Measurements from ENCODE around the gene TESK2. TPM values are rescaled to one million over a fixed set of nuclear protein-coding genes. Genes with fewer than 3 reads are reported as not detected.
A peak's percentile ranks its signal among the peaks of the same experiment; 100 is the strongest.
"Not testable (repeated sequence)": the region's sequence is repeated elsewhere in the genome, so short reads cannot be mapped to it uniquely, and the experiment has no call there.

Gene TESK2
- polyA plus RNA-seq, 1 donor from 2014 or later: 19.2 TPM

GRCh38 chr1:45493116-45493697 is 2.2 kb upstream of the TESK2 start:
- peak overlapping the region in 2 of 3 donors; percentile 19 to 81 for H3K27ac Mint-ChIP-seq
- H3K9me3 Mint-ChIP-seq: no peaks in the 10 kb centered on the region
- H3K36me3 Mint-ChIP-seq: no peaks in the 10 kb centered on the region
- H3K4me3 Mint-ChIP-seq: peak overlapping the region in 3 of 4 donors; percentile 29 to 82 (median 45)
- H3K27me3 Mint-ChIP-seq: peaks cover 2% of the 10 kb centered on the region
- peaks cover 11 to 14% (median 12%) of the 10 kb centered on the region in 3 donors for H3K4me1 Mint-ChIP-seq

GRCh38 chr1:45492691-45493090 is 1.7 kb upstream of the TESK2 start:
- peaks cover 13 to 15% (median 15%) of the 10 kb centered on the region in 3 donors for H3K4me1 Mint-ChIP-seq
- peak overlapping the region in 2 of 4 donors; percentile 45 to 82 for H3K4me3 Mint-ChIP-seq
- H3K27me3 Mint-ChIP-seq: peaks cover 2% of the 10 kb centered on the region
- H3K9me3 Mint-ChIP-seq: no peaks in the 10 kb centered on the region
- no peaks in the 10 kb centered on the region for H3K36me3 Mint-ChIP-seq
- peak overlapping the region in 1 of 3 donors; percentile 81 for H3K27ac Mint-ChIP-seq

GRCh38 chr1:45491487-45492260 is 711 bp upstream of the TESK2 start:
- Mint-ChIP-seq H3K4me3 (no peak overlapping the region), H3K36me3 (no peaks in the 10 kb centered on the region), H3K9me3 (no peaks in the 10 kb centered on the region), H3K27me3 (peaks cover 2% of the 10 kb centered on the region), H3K27ac (no peak overlapping the region), H3K4me1 (peaks cover 17 to 23% (median 21%) of the 10 kb centered on the region in 3 donors)

- H3K27ac Mint-ChIP-seq: no peak overlapping the region
- H3K4me3 Mint-ChIP-seq: no peak overlapping the region
- no peaks in the 10 kb centered on the region for H3K36me3 Mint-ChIP-seq
- H3K4me1 Mint-ChIP-seq: peaks cover 17 to 28% (median 22%) of the 10 kb centered on the region in 3 donors
- no peaks in the 10 kb centered on the region for H3K9me3 Mint-ChIP-seq
- peaks cover 2% of the 10 kb centered on the region for H3K27me3 Mint-ChIP-seq
Observed at GRCh38 chr1:45490121-45490625, 790 bp downstream of the TESK2 start.

GRCh38 chr1:45489379-45489778 is 1.6 kb downstream of the TESK2 start:
- H3K9me3 Mint-ChIP-seq, H3K36me3 Mint-ChIP-seq, H3K27me3 Mint-ChIP-seq: not testable (repeated sequence)
- H3K4me3 Mint-ChIP-seq: peak overlapping the region in 1 of 4 donors; percentile 40
- peaks cover 17 to 28% (median 22%) of the 10 kb centered on the region in 3 donors for H3K4me1 Mint-ChIP-seq
- peak overlapping the region in 1 of 3 donors; percentile 47 for H3K27ac Mint-ChIP-seq

- H3K9me3 Mint-ChIP-seq: no peaks in the 10 kb centered on the region
- H3K27ac Mint-ChIP-seq: no peak overlapping the region
- peak overlapping the region in 2 of 4 donors; percentile 12 to 43 for H3K4me3 Mint-ChIP-seq
- peaks cover 17 to 28% (median 22%) of the 10 kb centered on the region in 3 donors for H3K4me1 Mint-ChIP-seq
- no peaks in the 10 kb centered on the region for H3K36me3 Mint-ChIP-seq
- H3K27me3 Mint-ChIP-seq: peaks cover 2% of the 10 kb centered on the region
Observed at GRCh38 chr1:45488666-45489377, 2.1 kb downstream of the TESK2 start.

GRCh38 chr1:45485949-45486348 is 5.0 kb downstream of the TESK2 start:
- H3K36me3 Mint-ChIP-seq: peaks cover 3% of the 10 kb centered on the region
- no peak overlapping the region for H3K27ac Mint-ChIP-seq
- peaks cover 13 to 22% (median 22%) of the 10 kb centered on the region in 3 donors for H3K4me1 Mint-ChIP-seq
- no peaks in the 10 kb centered on the region for H3K9me3 Mint-ChIP-seq
- H3K4me3 Mint-ChIP-seq: peak overlapping the region in 1 of 4 donors; percentile 48
- H3K27me3 Mint-ChIP-seq: peaks cover 2% of the 10 kb centered on the region

GRCh38 chr1:45479039-45479748 is 11.8 kb downstream of the TESK2 start:
- Mint-ChIP-seq H3K27ac (no peak overlapping the region), H3K36me3 (peaks cover 6% of the 10 kb centered on the region), H3K4me3 (no peak overlapping the region), H3K4me1 (peaks cover 10 to 27% (median 20%) of the 10 kb centered on the region in 3 donors), H3K27me3 (no peaks in the 10 kb centered on the region), H3K9me3 (no peaks in the 10 kb centered on the region)

- H3K27ac Mint-ChIP-seq: peak overlapping the region in 1 of 3 donors; percentile 17
Observed at GRCh38 chr1:45478121-45478814, 12.7 kb downstream of the TESK2 start.

GRCh38 chr1:45477646-45478045 is 13.3 kb downstream of the TESK2 start:
- H3K4me1 Mint-ChIP-seq: peaks cover 18 to 36% (median 30%) of the 10 kb centered on the region in 3 donors
- H3K27me3 Mint-ChIP-seq: no peaks in the 10 kb centered on the region
- no peak overlapping the region for H3K4me3 Mint-ChIP-seq
- no peak overlapping the region for H3K27ac Mint-ChIP-seq
- H3K9me3 Mint-ChIP-seq: no peaks in the 10 kb centered on the region
- H3K36me3 Mint-ChIP-seq: peaks cover 4% of the 10 kb centered on the region

More at GRCh38 chr1:45478121-45478814, 12.7 kb downstream of the TESK2 start:
- Mint-ChIP-seq H3K4me3 (no peak overlapping the region), H3K27me3 (no peaks in the 10 kb centered on the region), H3K4me1 (peaks cover 15 to 32% (median 25%) of the 10 kb centered on the region in 3 donors), H3K36me3 (peaks cover 6% of the 10 kb centered on the region), H3K9me3 (no peaks in the 10 kb centered on the region)

GRCh38 chr1:45474194-45474593 is 16.8 kb downstream of the TESK2 start:
- not testable (repeated sequence) for H3K36me3 Mint-ChIP-seq, H3K9me3 Mint-ChIP-seq, H3K4me3 Mint-ChIP-seq, H3K27me3 Mint-ChIP-seq, H3K27ac Mint-ChIP-seq
- H3K4me1 Mint-ChIP-seq: peaks cover 35 to 52% (median 46%) of the 10 kb centered on the region in 3 donors

- Mint-ChIP-seq H3K9me3 (no peaks in the 10 kb centered on the region), H3K27ac (peak overlapping the region in 2 of 3 donors; percentile 1 to 16), H3K27me3 (no peaks in the 10 kb centered on the region), H3K36me3 (peaks cover 4% of the 10 kb centered on the region), H3K4me1 (peaks cover 31 to 46% (median 40%) of the 10 kb centered on the region in 3 donors), H3K4me3 (peak overlapping the region in 2 of 4 donors; percentile 40 to 90)
Observed at GRCh38 chr1:45473302-45473701, 17.7 kb downstream of the TESK2 start.

- Mint-ChIP-seq H3K36me3 (peaks cover 7% of the 10 kb centered on the region), H3K27ac (no peak overlapping the region), H3K4me1 (peaks cover 41 to 44% (median 43%) of the 10 kb centered on the region in 3 donors)
Observed at GRCh38 chr1:45470306-45470798, 20.6 kb downstream of the TESK2 start.

GRCh38 chr1:45467353-45467752 is 23.6 kb downstream of the TESK2 start:
- H3K27ac Mint-ChIP-seq, H3K9me3 Mint-ChIP-seq, H3K27me3 Mint-ChIP-seq, H3K36me3 Mint-ChIP-seq: not testable (repeated sequence)
- Mint-ChIP-seq H3K4me1 (peaks cover 26 to 30% (median 30%) of the 10 kb centered on the region in 3 donors), H3K4me3 (peak overlapping the region in 3 of 4 donors; percentile 3 to 81 (median 47))

More at GRCh38 chr1:45470306-45470798, 20.6 kb downstream of the TESK2 start:
- H3K9me3 Mint-ChIP-seq: no peaks in the 10 kb centered on the region
- no peaks in the 10 kb centered on the region for H3K27me3 Mint-ChIP-seq
- peak overlapping the region in 1 of 4 donors; percentile 49 for H3K4me3 Mint-ChIP-seq

Data from IgD-negative memory B cell (primary cell).